Measurements from ENCODE around the gene ATP8A1. TPM values are rescaled to one million over a fixed set of nuclear protein-coding genes. Genes with fewer than 3 reads are reported as not detected.
A peak's percentile ranks its signal among the peaks of the same experiment; 100 is the strongest.

ATP8A1 gene
- total RNA-seq, 1 experiment from 2014 or later: 0.19 TPM

DNA sequence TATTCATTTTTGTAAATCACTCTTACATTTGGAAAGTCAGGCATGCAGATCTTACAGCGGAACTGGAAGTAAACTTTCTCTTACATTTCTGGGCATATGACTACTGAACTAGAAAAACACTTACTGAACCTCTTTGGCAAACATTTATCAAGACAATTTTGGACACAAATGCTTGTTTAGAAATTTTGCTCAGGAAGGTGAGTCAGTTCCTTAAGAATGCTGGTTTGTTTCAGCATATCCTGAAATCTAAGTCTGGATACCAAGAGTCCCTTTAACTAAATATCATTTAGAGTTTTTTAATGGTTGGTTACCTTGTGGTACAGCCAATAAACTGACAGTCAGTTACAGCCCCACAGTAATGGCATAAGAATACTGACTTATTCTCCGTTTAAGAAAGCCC lies 244.7 kb downstream of the ATP8A1 start:
- TSS peak; percentile 75 for BruUV-seq (replicated peaks)
- Mint-ChIP-seq H3K27me3 (ENCODE audit: insufficient read depth, unreplicated experiment) (no peaks in the 10 kb centered on the region), H3K27ac (ENCODE audit: low read depth, unreplicated experiment) (peak overlapping the region; percentile 88), H3K4me1 (ENCODE audit: insufficient read depth, unreplicated experiment) (peaks cover 18% of the 10 kb centered on the region), H3K4me3 (ENCODE audit: unreplicated experiment) (peak overlapping the region; percentile 54), H3K36me3 (ENCODE audit: insufficient read depth, unreplicated experiment) (no peaks in the 10 kb centered on the region), H3K9me3 (ENCODE audit: unreplicated experiment) (no peaks in the 10 kb centered on the region)
- peak; percentile 78 for DNase-seq (ENCODE audit: unreplicated experiment)
- CTCF ChIA-PET: no interaction called here
- POLR2A ChIA-PET: no interaction called here
- TF ChIP-seq, protein P1, sequence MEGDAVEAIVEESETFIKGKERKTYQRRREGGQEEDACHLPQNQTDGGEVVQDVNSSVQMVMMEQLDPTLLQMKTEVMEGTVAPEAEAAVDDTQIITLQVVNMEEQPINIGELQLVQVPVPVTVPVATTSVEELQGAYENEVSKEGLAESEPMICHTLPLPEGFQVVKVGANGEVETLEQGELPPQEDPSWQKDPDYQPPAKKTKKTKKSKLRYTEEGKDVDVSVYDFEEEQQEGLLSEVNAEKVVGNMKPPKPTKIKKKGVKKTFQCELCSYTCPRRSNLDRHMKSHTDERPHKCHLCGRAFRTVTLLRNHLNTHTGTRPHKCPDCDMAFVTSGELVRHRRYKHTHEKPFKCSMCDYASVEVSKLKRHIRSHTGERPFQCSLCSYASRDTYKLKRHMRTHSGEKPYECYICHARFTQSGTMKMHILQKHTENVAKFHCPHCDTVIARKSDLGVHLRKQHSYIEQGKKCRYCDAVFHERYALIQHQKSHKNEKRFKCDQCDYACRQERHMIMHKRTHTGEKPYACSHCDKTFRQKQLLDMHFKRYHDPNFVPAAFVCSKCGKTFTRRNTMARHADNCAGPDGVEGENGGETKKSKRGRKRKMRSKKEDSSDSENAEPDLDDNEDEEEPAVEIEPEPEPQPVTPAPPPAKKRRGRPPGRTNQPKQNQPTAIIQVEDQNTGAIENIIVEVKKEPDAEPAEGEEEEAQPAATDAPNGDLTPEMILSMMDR (IDR thresholded peaks at IDR 0.05; ENCODE audit: unreplicated experiment): no peak
- intact Hi-C loops (cut with micrococcal nuclease): no loop called here

DNA sequence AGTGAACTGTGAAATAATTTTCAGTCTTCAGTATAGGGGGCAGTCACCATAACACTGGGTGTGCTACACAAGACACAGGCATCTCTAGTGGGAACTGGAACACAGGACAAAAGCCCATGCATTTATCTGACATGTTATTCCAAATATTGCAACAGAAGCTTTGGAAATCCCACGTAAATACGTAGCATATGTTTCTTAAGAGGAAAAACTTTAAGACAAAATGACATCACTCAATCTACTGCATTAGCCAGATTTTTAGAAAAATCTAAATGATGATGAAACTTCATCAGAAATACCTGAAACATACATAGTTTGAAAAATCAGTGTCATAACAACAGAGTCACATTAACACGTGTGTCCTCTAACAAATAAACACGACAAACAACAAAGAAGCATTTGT lies 245.1 kb downstream of the ATP8A1 start:
- POLR2A ChIA-PET: no interaction called here
- H3K27ac Mint-ChIP-seq (ENCODE audit: low read depth, unreplicated experiment): peak overlapping the region; percentile 88
- CTCF ChIA-PET: interaction anchor here (0.7 kb wide), 1 partner anchor 108 kb away, joined by 3 read pairs; no protein-coding TSS in a partner anchor
- BruUV-seq (replicated peaks): no TSS peak
- no peaks in the 10 kb centered on the region for H3K36me3 Mint-ChIP-seq (ENCODE audit: insufficient read depth, unreplicated experiment)
- peak; percentile 51 for DNase-seq (ENCODE audit: unreplicated experiment)
- no peaks in the 10 kb centered on the region for H3K27me3 Mint-ChIP-seq (ENCODE audit: insufficient read depth, unreplicated experiment)
- TF ChIP-seq, protein P1 (IDR thresholded peaks at IDR 0.05; ENCODE audit: unreplicated experiment): no peak
- intact Hi-C loops (cut with micrococcal nuclease): no loop called here
- peak overlapping the region; percentile 54 for H3K4me3 Mint-ChIP-seq (ENCODE audit: unreplicated experiment)
- H3K4me1 Mint-ChIP-seq (ENCODE audit: insufficient read depth, unreplicated experiment): peaks cover 18% of the 10 kb centered on the region
- no peaks in the 10 kb centered on the region for H3K9me3 Mint-ChIP-seq (ENCODE audit: unreplicated experiment)

DNA sequence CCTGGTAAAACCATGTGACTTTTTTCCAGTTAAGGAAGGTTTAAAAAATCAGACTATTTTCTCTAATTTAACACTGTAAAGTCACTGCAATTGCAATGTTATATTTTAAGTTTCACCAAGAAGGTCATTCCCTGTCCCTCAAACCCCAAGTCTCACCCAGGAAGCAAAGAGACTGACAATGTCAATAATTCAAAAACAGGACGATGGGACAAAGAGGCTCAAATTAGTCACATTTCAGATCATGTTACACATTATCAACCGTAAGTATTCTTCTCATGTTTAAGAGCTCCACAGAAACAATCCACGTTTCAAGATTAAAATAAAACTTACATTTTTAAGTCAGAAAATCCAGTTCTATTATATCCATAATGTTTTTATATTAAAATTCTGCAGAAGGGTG lies 246.5 kb downstream of the ATP8A1 start:
- POLR2A ChIA-PET: no interaction called here
- CTCF ChIA-PET: interaction anchor here (1.0 kb wide), 1 partner anchor 9 kb away, joined by 4 read pairs; no protein-coding TSS in a partner anchor
- DNase-seq (ENCODE audit: unreplicated experiment): no peak
- TF ChIP-seq, protein P1 (IDR thresholded peaks at IDR 0.05; ENCODE audit: unreplicated experiment): no peak
- H3K9me3 Mint-ChIP-seq (ENCODE audit: unreplicated experiment): no peaks in the 10 kb centered on the region
- H3K27me3 Mint-ChIP-seq (ENCODE audit: insufficient read depth, unreplicated experiment): no peaks in the 10 kb centered on the region
- BruUV-seq (replicated peaks): no TSS peak
- H3K36me3 Mint-ChIP-seq (ENCODE audit: insufficient read depth, unreplicated experiment): no peaks in the 10 kb centered on the region
- intact Hi-C loops (cut with micrococcal nuclease): no loop called here
- H3K4me1 Mint-ChIP-seq (ENCODE audit: insufficient read depth, unreplicated experiment): peaks cover 18% of the 10 kb centered on the region
- H3K27ac Mint-ChIP-seq (ENCODE audit: low read depth, unreplicated experiment): no peak overlapping the region
- no peak overlapping the region for H3K4me3 Mint-ChIP-seq (ENCODE audit: unreplicated experiment)

DNA sequence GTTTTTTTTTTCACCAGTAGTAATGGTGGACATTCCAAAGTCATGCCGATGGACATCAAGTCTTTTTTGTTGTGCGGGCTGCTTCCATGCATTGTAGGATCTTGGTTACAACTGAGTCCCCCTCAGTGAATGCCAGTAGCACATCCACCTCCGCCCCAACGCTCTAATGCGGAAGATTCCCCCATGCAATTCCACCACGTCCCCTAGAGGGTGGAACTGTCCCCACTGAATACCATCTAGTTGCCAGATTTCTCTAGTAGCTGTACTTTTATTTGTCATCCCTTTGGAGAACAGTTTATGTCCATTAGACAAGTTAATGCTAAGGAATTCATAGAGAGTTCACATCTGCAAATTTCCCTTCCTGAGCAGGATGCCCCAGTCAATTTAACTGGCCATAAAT lies 252.9 kb downstream of the ATP8A1 start:
- TF ChIP-seq, protein P1 (IDR thresholded peaks at IDR 0.05; ENCODE audit: unreplicated experiment): no peak
- Mint-ChIP-seq H3K9me3 (ENCODE audit: unreplicated experiment) (no peaks in the 10 kb centered on the region), H3K4me3 (ENCODE audit: unreplicated experiment) (no peak overlapping the region), H3K36me3 (ENCODE audit: insufficient read depth, unreplicated experiment) (no peaks in the 10 kb centered on the region), H3K27ac (ENCODE audit: low read depth, unreplicated experiment) (no peak overlapping the region), H3K4me1 (ENCODE audit: insufficient read depth, unreplicated experiment) (no peaks in the 10 kb centered on the region), H3K27me3 (ENCODE audit: insufficient read depth, unreplicated experiment) (peaks cover 8% of the 10 kb centered on the region)
- intact Hi-C loops (cut with micrococcal nuclease): no loop called here
- ChIA-PET POLR2A (no interaction called here), CTCF (interaction anchor here (0.6 kb wide), 1 partner anchor 1666 kb away, joined by 3 read pairs; no protein-coding TSS in a partner anchor)
- no peak for DNase-seq (ENCODE audit: unreplicated experiment)
- no TSS peak for BruUV-seq (replicated peaks)

Measured in MCF 10A (cell line).